ENCODE results near the gene ETS1.

Gene ETS1

DNA sequence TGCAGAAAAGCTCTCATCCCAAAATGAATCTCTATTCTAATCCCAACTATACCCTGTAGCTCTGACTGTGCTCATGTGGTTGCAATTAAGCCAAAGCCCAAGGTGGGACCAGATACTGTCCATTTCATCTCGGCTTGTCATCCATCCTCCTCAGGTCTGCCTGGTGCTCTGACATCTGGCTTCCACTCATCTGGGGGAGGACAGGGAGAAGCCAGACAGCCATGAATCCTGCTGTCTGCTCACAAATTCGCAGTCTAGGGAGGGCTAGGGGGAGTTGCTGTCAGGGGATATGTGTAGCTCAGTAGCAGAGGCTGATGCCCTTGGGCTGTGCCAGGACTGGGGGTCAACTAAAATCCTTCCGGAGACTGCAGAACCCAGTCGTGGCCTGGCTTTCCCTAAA, 167.1 kb downstream of the ETS1 start:
- H3K79me2 ChIP-seq (ENCODE audit: control insufficient read depth, insufficient read depth, low read length), result no peaks in the 10 kb centered on the region
- H3K9ac ChIP-seq (ENCODE audit: low read length), result no peak overlapping the region
- no peak overlapping the region for H4K5ac ChIP-seq (ENCODE audit: low read length)
- no peak overlapping the region for H3K18ac ChIP-seq (ENCODE audit: low read length)
- no peak overlapping the region for H3K4ac ChIP-seq (ENCODE audit: low read depth, low read length)
- no peak overlapping the region for H2BK120ac ChIP-seq (ENCODE audit: low read depth, low read length)
- H3K79me1 ChIP-seq (ENCODE audit: low read length), result no peaks in the 10 kb centered on the region
- H2BK15ac ChIP-seq (replicated peaks; ENCODE audit: low read depth), result no peak overlapping the region
- H3K27me3 ChIP-seq (ENCODE audit: insufficient read depth, low read length, poor library complexity), result no peaks in the 10 kb centered on the region
- WGBS (ENCODE audit: extremely low coverage, insufficient coverage, low lambda C conversion rate), result no CpG with 5 or more reads among the region's 4 CpGs
- no peak overlapping the region for H4K8ac ChIP-seq (ENCODE audit: low read depth, low read length)
- H3K4me3 ChIP-seq (ENCODE audit: low read length), result no peak overlapping the region
- H3K56ac ChIP-seq (ENCODE audit: low read length), result no peak overlapping the region
- no peak overlapping the region for H2BK5ac ChIP-seq (ENCODE audit: low read length)
- no peak overlapping the region for H3K23ac ChIP-seq (ENCODE audit: low read length)
- no peaks in the 10 kb centered on the region for H3K36me3 ChIP-seq (ENCODE audit: control insufficient read depth, insufficient read depth, low read length)
- no peak for DNase-seq
- no peaks in the 10 kb centered on the region for H3K4me1 ChIP-seq (ENCODE audit: control insufficient read depth, low read depth, low read length)
- H3K4me2 ChIP-seq (ENCODE audit: low read length), result no peak overlapping the region
- H3K27ac ChIP-seq (ENCODE audit: low read depth, low read length), result no peak overlapping the region
- H2AK5ac ChIP-seq (ENCODE audit: low read length), result no peak overlapping the region

DNA sequence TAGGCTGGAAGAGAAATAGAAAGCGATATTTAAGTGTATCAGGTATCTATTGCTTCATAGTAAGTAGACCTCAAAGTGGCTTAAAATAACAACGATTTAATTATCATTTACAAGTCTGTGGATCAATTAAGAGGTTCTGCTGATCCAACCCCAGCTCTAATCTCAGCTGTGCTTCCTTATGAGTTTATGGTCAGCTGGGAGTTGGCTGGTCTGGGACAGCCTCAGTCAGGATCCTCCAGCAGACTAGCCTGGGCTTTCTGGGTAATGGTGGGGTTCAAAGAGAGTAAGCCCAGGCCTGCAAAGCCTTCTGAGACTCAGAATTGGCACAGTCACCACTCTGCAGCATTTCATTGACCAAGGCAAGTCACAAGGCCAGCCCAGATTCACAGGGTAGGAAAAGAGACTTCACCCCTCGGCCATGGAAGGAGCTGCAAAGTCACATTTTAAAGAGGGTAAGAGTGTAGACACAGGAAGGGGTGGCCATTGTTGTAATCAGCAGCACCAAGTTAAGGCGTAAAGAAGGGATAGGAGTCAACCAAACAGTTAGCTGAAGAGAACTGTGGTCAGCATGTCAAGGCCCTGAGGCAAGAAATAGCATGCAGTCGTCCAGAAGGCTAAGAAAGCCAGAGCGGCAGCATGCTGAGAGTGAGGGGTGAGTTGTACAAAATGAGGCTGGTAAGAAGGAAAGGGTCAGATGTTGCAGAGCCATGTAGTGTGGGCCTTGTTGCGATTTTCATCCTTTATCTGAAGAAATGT, 168.2 kb downstream of the ETS1 start:
- H4K5ac ChIP-seq (ENCODE audit: low read length), result no peak overlapping the region
- no peak overlapping the region for H2BK120ac ChIP-seq (ENCODE audit: low read depth, low read length)
- no peak overlapping the region for H2BK15ac ChIP-seq (replicated peaks; ENCODE audit: low read depth)
- H3K4me2 ChIP-seq (ENCODE audit: low read length), result no peak overlapping the region
- no peak overlapping the region for H2AK5ac ChIP-seq (ENCODE audit: low read length)
- H3K9ac ChIP-seq (ENCODE audit: low read length), result no peak overlapping the region
- H3K4ac ChIP-seq (ENCODE audit: low read depth, low read length), result no peak overlapping the region
- no peak overlapping the region for H4K8ac ChIP-seq (ENCODE audit: low read depth, low read length)
- no CpG with 5 or more reads among the region's 7 CpGs for WGBS (ENCODE audit: extremely low coverage, insufficient coverage, low lambda C conversion rate)
- peak; percentile 16 for DNase-seq
- H3K23ac ChIP-seq (ENCODE audit: low read length), result no peak overlapping the region
- H3K56ac ChIP-seq (ENCODE audit: low read length), result no peak overlapping the region
- no peaks in the 10 kb centered on the region for H3K27me3 ChIP-seq (ENCODE audit: insufficient read depth, low read length, poor library complexity)
- no peaks in the 10 kb centered on the region for H3K36me3 ChIP-seq (ENCODE audit: control insufficient read depth, insufficient read depth, low read length)
- H3K4me1 ChIP-seq (ENCODE audit: control insufficient read depth, low read depth, low read length), result no peaks in the 10 kb centered on the region
- H3K27ac ChIP-seq (ENCODE audit: low read depth, low read length), result no peak overlapping the region
- H3K79me2 ChIP-seq (ENCODE audit: control insufficient read depth, insufficient read depth, low read length), result no peaks in the 10 kb centered on the region
- H3K4me3 ChIP-seq (ENCODE audit: low read length), result no peak overlapping the region
- H2BK5ac ChIP-seq (ENCODE audit: low read length), result no peak overlapping the region
- H3K79me1 ChIP-seq (ENCODE audit: low read length), result no peaks in the 10 kb centered on the region
- H3K18ac ChIP-seq (ENCODE audit: low read length), result no peak overlapping the region

DNA sequence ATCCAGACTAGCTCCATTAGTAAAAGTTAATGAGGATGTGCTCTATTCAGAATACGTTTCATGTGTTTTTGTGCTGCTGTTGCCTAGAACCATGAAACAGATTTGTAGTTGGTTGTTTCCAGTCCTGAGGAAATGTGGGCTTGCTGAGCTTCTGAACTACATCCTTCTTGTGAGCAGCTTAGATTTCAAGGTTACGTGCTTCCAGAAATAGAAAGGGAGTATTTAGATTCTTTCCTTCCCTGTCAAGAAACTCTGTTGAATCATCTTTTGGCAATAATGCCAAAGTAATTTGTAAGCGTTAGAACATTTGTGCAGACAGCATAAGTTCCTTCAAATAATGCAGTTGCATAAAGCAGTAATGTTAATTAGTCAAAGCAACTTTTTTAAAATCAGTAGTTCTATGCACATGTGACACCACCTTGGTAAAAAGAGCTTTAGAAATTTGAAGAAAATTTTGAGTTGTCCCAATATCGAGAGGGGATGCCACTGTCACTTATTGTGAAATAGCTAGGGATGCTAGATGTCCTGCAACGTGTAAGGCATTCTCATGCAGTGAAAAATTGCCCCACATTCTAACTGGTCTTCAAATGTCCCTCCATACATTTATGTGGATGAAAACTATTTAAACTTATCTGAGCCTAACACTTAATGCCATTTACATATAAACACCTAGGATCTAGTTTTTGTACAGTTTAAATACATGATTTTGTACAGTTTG, 169.6 kb downstream of the ETS1 start:
- Histone ChIP-seq H3K79me2 (ENCODE audit: control insufficient read depth, insufficient read depth, low read length) (no peaks in the 10 kb centered on the region), H3K4ac (ENCODE audit: low read depth, low read length) (no peak overlapping the region), H2BK15ac (replicated peaks; ENCODE audit: low read depth) (no peak overlapping the region), H3K9ac (ENCODE audit: low read length) (no peak overlapping the region), H3K27ac (ENCODE audit: low read depth, low read length) (no peak overlapping the region), H4K5ac (ENCODE audit: low read length) (no peak overlapping the region), H3K18ac (ENCODE audit: low read length) (no peak overlapping the region), H3K4me3 (ENCODE audit: low read length) (no peak overlapping the region), H3K4me1 (ENCODE audit: control insufficient read depth, low read depth, low read length) (no peaks in the 10 kb centered on the region), H4K8ac (ENCODE audit: low read depth, low read length) (no peak overlapping the region), H3K4me2 (ENCODE audit: low read length) (no peak overlapping the region), H3K56ac (ENCODE audit: low read length) (no peak overlapping the region), H2BK5ac (ENCODE audit: low read length) (no peak overlapping the region), H3K27me3 (ENCODE audit: insufficient read depth, low read length, poor library complexity) (no peaks in the 10 kb centered on the region), H3K36me3 (ENCODE audit: control insufficient read depth, insufficient read depth, low read length) (no peaks in the 10 kb centered on the region), H3K79me1 (ENCODE audit: low read length) (no peaks in the 10 kb centered on the region), H2AK5ac (ENCODE audit: low read length) (no peak overlapping the region), H3K23ac (ENCODE audit: low read length) (no peak overlapping the region), H2BK120ac (ENCODE audit: low read depth, low read length) (no peak overlapping the region)
- DNase-seq, result no peak
- WGBS (ENCODE audit: extremely low coverage, insufficient coverage, low lambda C conversion rate), result no CpG with 5 or more reads among the region's 5 CpGs

DNA sequence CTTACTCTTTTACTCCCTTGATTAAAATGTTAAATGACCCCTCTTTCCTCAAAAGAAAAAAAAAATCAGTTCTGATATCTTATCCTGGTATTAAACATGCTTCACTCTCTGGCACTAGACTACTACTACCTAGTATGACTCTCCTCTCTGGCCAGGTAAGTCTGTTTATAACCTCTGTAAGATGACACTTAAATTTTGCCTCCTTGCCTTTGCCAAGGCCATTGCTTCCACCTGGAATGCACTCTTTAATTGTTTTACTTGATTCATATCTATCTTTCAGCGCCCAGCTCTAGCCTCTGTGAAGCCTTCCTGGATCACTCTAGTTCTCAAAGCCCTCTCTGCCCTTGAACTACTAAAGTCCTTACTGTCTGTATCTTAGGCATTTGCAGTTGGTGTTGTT, 170.4 kb downstream of the ETS1 start:
- no peak overlapping the region for H4K8ac ChIP-seq (ENCODE audit: low read depth, low read length)
- H3K56ac ChIP-seq (ENCODE audit: low read length), result no peak overlapping the region
- no peak overlapping the region for H4K5ac ChIP-seq (ENCODE audit: low read length)
- no peak overlapping the region for H3K4me3 ChIP-seq (ENCODE audit: low read length)
- no CpG with 5 or more reads among the region's 1 CpG for WGBS (ENCODE audit: extremely low coverage, insufficient coverage, low lambda C conversion rate)
- H3K18ac ChIP-seq (ENCODE audit: low read length), result no peak overlapping the region
- H3K23ac ChIP-seq (ENCODE audit: low read length), result no peak overlapping the region
- H3K79me1 ChIP-seq (ENCODE audit: low read length), result no peaks in the 10 kb centered on the region
- no peaks in the 10 kb centered on the region for H3K27me3 ChIP-seq (ENCODE audit: insufficient read depth, low read length, poor library complexity)
- H3K79me2 ChIP-seq (ENCODE audit: control insufficient read depth, insufficient read depth, low read length), result no peaks in the 10 kb centered on the region
- no peak overlapping the region for H3K27ac ChIP-seq (ENCODE audit: low read depth, low read length)
- no peak overlapping the region for H2BK5ac ChIP-seq (ENCODE audit: low read length)
- no peak overlapping the region for H3K4me2 ChIP-seq (ENCODE audit: low read length)
- DNase-seq, result no peak
- H2AK5ac ChIP-seq (ENCODE audit: low read length), result no peak overlapping the region
- no peak overlapping the region for H2BK120ac ChIP-seq (ENCODE audit: low read depth, low read length)
- no peaks in the 10 kb centered on the region for H3K4me1 ChIP-seq (ENCODE audit: control insufficient read depth, low read depth, low read length)
- no peak overlapping the region for H2BK15ac ChIP-seq (replicated peaks; ENCODE audit: low read depth)
- no peaks in the 10 kb centered on the region for H3K36me3 ChIP-seq (ENCODE audit: control insufficient read depth, insufficient read depth, low read length)
- no peak overlapping the region for H3K4ac ChIP-seq (ENCODE audit: low read depth, low read length)
- H3K9ac ChIP-seq (ENCODE audit: low read length), result no peak overlapping the region

DNA sequence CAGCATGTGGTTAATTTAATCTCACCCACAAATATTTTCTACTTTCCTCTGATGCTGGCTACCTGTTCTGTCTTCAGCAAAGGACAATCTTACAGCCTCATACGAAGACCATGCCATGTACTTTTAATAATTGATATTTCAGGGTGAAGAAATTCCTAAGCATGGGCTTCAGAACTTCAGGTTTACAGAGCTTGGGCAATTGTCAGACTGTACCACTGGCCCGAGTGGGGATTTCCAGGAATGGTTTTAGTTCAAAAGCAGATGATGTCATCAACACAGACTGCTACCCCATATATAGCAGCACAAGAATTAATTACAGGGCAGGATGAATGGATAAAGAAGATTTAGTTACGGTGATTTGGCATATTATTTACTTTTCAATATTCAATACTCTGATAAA, 171.8 kb downstream of the ETS1 start:
- no peaks in the 10 kb centered on the region for H3K27me3 ChIP-seq (ENCODE audit: insufficient read depth, low read length, poor library complexity)
- no peak overlapping the region for H3K4ac ChIP-seq (ENCODE audit: low read depth, low read length)
- H2AK5ac ChIP-seq (ENCODE audit: low read length), result no peak overlapping the region
- no peak overlapping the region for H3K4me2 ChIP-seq (ENCODE audit: low read length)
- H4K5ac ChIP-seq (ENCODE audit: low read length), result no peak overlapping the region
- H3K36me3 ChIP-seq (ENCODE audit: control insufficient read depth, insufficient read depth, low read length), result no peaks in the 10 kb centered on the region
- DNase-seq, result no peak
- no peak overlapping the region for H4K8ac ChIP-seq (ENCODE audit: low read depth, low read length)
- no peaks in the 10 kb centered on the region for H3K79me2 ChIP-seq (ENCODE audit: control insufficient read depth, insufficient read depth, low read length)
- H3K4me3 ChIP-seq (ENCODE audit: low read length), result no peak overlapping the region
- no peak overlapping the region for H3K18ac ChIP-seq (ENCODE audit: low read length)
- no peak overlapping the region for H3K23ac ChIP-seq (ENCODE audit: low read length)
- H3K9ac ChIP-seq (ENCODE audit: low read length), result no peak overlapping the region
- no CpG with 5 or more reads among the region's 3 CpGs for WGBS (ENCODE audit: extremely low coverage, insufficient coverage, low lambda C conversion rate)
- H3K27ac ChIP-seq (ENCODE audit: low read depth, low read length), result no peak overlapping the region
- H2BK5ac ChIP-seq (ENCODE audit: low read length), result no peak overlapping the region
- H3K79me1 ChIP-seq (ENCODE audit: low read length), result no peaks in the 10 kb centered on the region
- no peaks in the 10 kb centered on the region for H3K4me1 ChIP-seq (ENCODE audit: control insufficient read depth, low read depth, low read length)
- no peak overlapping the region for H2BK120ac ChIP-seq (ENCODE audit: low read depth, low read length)
- no peak overlapping the region for H2BK15ac ChIP-seq (replicated peaks; ENCODE audit: low read depth)
- no peak overlapping the region for H3K56ac ChIP-seq (ENCODE audit: low read length)

Data from mesendoderm (in vitro differentiated cells).